NCI-H345 treated with DMSO at 0.1 percent for 48 hours (cell line): ENCODE results near the gene LMTK2.
"Not testable (repeated sequence)": the region's sequence is repeated elsewhere in the genome, so short reads cannot be mapped to it uniquely, and the experiment has no call there.

Experiments
- DNase-seq: peaks from one replicate; lab custom pipeline; 2025; ENCODE audit not compliant: unreplicated experiment; lab: John Stamatoyannopoulos, UW

Gene LMTK2

GRCh38 chr7:98216941-98217622, 110.4 kb downstream of the LMTK2 start:
- no peak for DNase-seq

- DNase-seq, result no peak
Measured at GRCh38 chr7:98217623-98218582, 111.2 kb downstream of the LMTK2 start.

- not testable (repeated sequence) for DNase-seq
Measured at GRCh38 chr7:98219382-98219781, 112.7 kb downstream of the LMTK2 start.

- DNase-seq, result no peak
Measured at GRCh38 chr7:98221611-98222532, 115.2 kb downstream of the LMTK2 start.

- DNase-seq, result no peak
Measured at GRCh38 chr7:98222533-98223195, 116.0 kb downstream of the LMTK2 start.

- DNase-seq, result no peak
Measured at GRCh38 chr7:98223351-98223897, 116.8 kb downstream of the LMTK2 start.

- no peak for DNase-seq
Measured at GRCh38 chr7:98223898-98224700, 117.4 kb downstream of the LMTK2 start.

- no peak for DNase-seq
Measured at GRCh38 chr7:98224701-98225181, 118.1 kb downstream of the LMTK2 start.

GRCh38 chr7:98225913-98226614, 119.4 kb downstream of the LMTK2 start:
- no peak for DNase-seq

GRCh38 chr7:98227939-98228338, 121.3 kb downstream of the LMTK2 start:
- no peak for DNase-seq

GRCh38 chr7:98228801-98229200, 122.1 kb downstream of the LMTK2 start:
- DNase-seq, result no peak

- no peak for DNase-seq
Measured at GRCh38 chr7:98229441-98229840, 122.8 kb downstream of the LMTK2 start.

GRCh38 chr7:98229991-98230745, 123.5 kb downstream of the LMTK2 start:
- DNase-seq, result no peak

- no peak for DNase-seq
Measured at GRCh38 chr7:98230746-98231471, 124.2 kb downstream of the LMTK2 start.

- no peak for DNase-seq
Measured at GRCh38 chr7:98231493-98232262, 125.0 kb downstream of the LMTK2 start.

GRCh38 chr7:98232263-98232585, 125.6 kb downstream of the LMTK2 start:
- no peak for DNase-seq

GRCh38 chr7:98232799-98233198, 126.1 kb downstream of the LMTK2 start:
- no peak for DNase-seq
